AG04449 (cell line): ENCODE measurements around the gene AQP7.
"Not testable (repeated sequence)": the region's sequence is repeated elsewhere in the genome, so short reads cannot be mapped to it uniquely, and the experiment has no call there.

Source experiments
- CTCF ChIA-PET: fragments of 350-600 bp; formaldehyde crosslinking; extraction: SDS; loops from one replicate; lab custom pipeline; 2021; ENCODE audit warnings: antibody characterized with exemption; lab: Yijun Ruan, JAX
- POLR2A ChIA-PET: fragments of 400-600, 350-600 bp; formaldehyde crosslinking; extraction: SDS; loops from one replicate; lab custom pipeline; 2020; ENCODE audit warnings: antibody characterized with exemption, inconsistent platforms; lab: Yijun Ruan, JAX
- DNase-seq: peaks from one replicate; pipeline ENCODE4 v3.0.0-alpha.2; 2010; ENCODE audit warnings: low read depth, low spot score
- H3K4me3 ChIP-seq: 2 replicates; pipeline ENCODE4 v1.5.1; 2011; ENCODE audit warnings: low read depth, mild to moderate bottlenecking, control low read depth, low read length
- CTCF ChIP-seq: IDR thresholded peaks from one replicate; pipeline ENCODE4 v1.5.1; 2011; ENCODE audit warnings: mild to moderate bottlenecking, moderate library complexity, low read length, control low read depth, inconsistent platforms; ENCODE audit not compliant: insufficient read depth; ENCODE audit errors: missing control alignments

AQP7 gene

GRCh38 chr9:33404788-33405362 lies 2.5 kb upstream of the AQP7 start:
- no peak for TF ChIP-seq CTCF
- CTCF ChIA-PET = interaction anchor here (0.9 to 4.5 kb wide), 8 partner anchors 11 to 317 kb away, joined by 3 to 46 read pairs (median 6); no protein-coding TSS in a partner anchor

GRCh38 chr9:33403941-33404787 lies 1.8 kb upstream of the AQP7 start:
- CTCF ChIA-PET = interaction anchor here (0.8 to 4.5 kb wide), 19 partner anchors 8 to 318 kb away, joined by 3 to 46 read pairs (median 4); no protein-coding TSS in a partner anchor
- no peak overlapping the region for H3K4me3 ChIP-seq
- TF ChIP-seq CTCF = no peak
- POLR2A ChIA-PET = no interaction called here
- DNase-seq = no peak

More at GRCh38 chr9:33404788-33405362, 2.5 kb upstream of the AQP7 start:
- no peak overlapping the region for H3K4me3 ChIP-seq
- DNase-seq = no peak
- POLR2A ChIA-PET = no interaction called here

GRCh38 chr9:33401809-33402208 lies 559 bp downstream of the AQP7 start:
- H3K4me3 ChIP-seq, POLR2A ChIA-PET, DNase-seq: not testable (repeated sequence)
- CTCF ChIA-PET = interaction anchor here (4.5 kb wide), 1 partner anchor 14 kb away, joined by 46 read pairs; no protein-coding TSS in a partner anchor

GRCh38 chr9:33399047-33399446 lies 3.3 kb downstream of the AQP7 start:
- CTCF ChIA-PET = interaction anchor here (0.8 to 2.5 kb wide), 3 partner anchors 16 to 68 kb away, joined by 3 to 15 read pairs (median 4); no protein-coding TSS in a partner anchor

GRCh38 chr9:33397801-33398200 lies 4.6 kb downstream of the AQP7 start:
- POLR2A ChIA-PET = not testable (repeated sequence)
- CTCF ChIA-PET = interaction anchor here (0.8 kb wide), 1 partner anchor 18 kb away, joined by 3 read pairs; no protein-coding TSS in a partner anchor

More at GRCh38 chr9:33399047-33399446, 3.3 kb downstream of the AQP7 start:
- POLR2A ChIA-PET, DNase-seq, H3K4me3 ChIP-seq: not testable (repeated sequence)

GRCh38 chr9:33395159-33395879 lies 7.0 kb downstream of the AQP7 start:
- DNase-seq, H3K4me3 ChIP-seq, POLR2A ChIA-PET: not testable (repeated sequence)
- CTCF ChIA-PET = interaction anchor here (2.4 kb wide), 1 partner anchor 21 kb away, joined by 13 read pairs; no protein-coding TSS in a partner anchor

More at GRCh38 chr9:33397801-33398200, 4.6 kb downstream of the AQP7 start:
- DNase-seq, H3K4me3 ChIP-seq: not testable (repeated sequence)

- H3K4me3 ChIP-seq, POLR2A ChIA-PET, DNase-seq: not testable (repeated sequence)
- CTCF ChIA-PET = interaction anchor here (2.4 kb wide), 1 partner anchor 19 kb away, joined by 13 read pairs; no protein-coding TSS in a partner anchor
These were observed 8.4 kb downstream of the AQP7 start for GRCh38 chr9:33393986-33394385.

GRCh38 chr9:33393581-33393980 lies 8.8 kb downstream of the AQP7 start:
- no peak overlapping the region for H3K4me3 ChIP-seq
- CTCF ChIA-PET = interaction anchor here (1.1 to 2.4 kb wide), 2 partner anchors 10 to 19 kb away, joined by 3 to 13 read pairs; no protein-coding TSS in a partner anchor
- POLR2A ChIA-PET = no interaction called here
- DNase-seq = no peak
- no peak for TF ChIP-seq CTCF

GRCh38 chr9:33392591-33393021 lies 9.8 kb downstream of the AQP7 start:
- DNase-seq, POLR2A ChIA-PET, H3K4me3 ChIP-seq: not testable (repeated sequence)
- CTCF ChIA-PET = interaction anchor here (1.0 to 1.7 kb wide), 4 partner anchors 11 to 60 kb away, joined by 3 to 4 read pairs (median 4); no protein-coding TSS in a partner anchor

- POLR2A ChIA-PET = not testable (repeated sequence)
- DNase-seq = peak; percentile 56
These were observed 11.1 kb downstream of the AQP7 start for GRCh38 chr9:33391111-33391771.

More at GRCh38 chr9:33391111-33391771, 11.1 kb downstream of the AQP7 start:
- CTCF ChIA-PET = interaction anchor here (1.1 to 1.7 kb wide), 5 partner anchors 12 to 75 kb away, joined by 3 to 7 read pairs (median 3); no protein-coding TSS in a partner anchor
- H3K4me3 ChIP-seq = not testable (repeated sequence)
